CD14-positive monocyte (primary cell): ENCODE results near the gene MYCBP2. TPM values are rescaled to one million over a fixed set of nuclear protein-coding genes. Genes with fewer than 3 reads are reported as not detected.

Source experiments
- DNase-seq, 3 donors: peaks; one replicate each; pipeline ENCODE4 v3.0.0-alpha.2; 2011 to 2022
- H2AFZ ChIP-seq: 2 replicates; pipeline ENCODE4 v1.6.0; 2012; ENCODE audit warnings: mild to moderate bottlenecking, low read depth, low read length, inconsistent platforms; ENCODE audit not compliant: insufficient read depth, poor library complexity, severe bottlenecking
- H3K27ac ChIP-seq, 2 donors: 1 replicate in 1 of 2; 2 replicates in 1 of 2; pipeline ENCODE4 v1.5.1; 2012 to 2013; ENCODE audit warnings: low read length in 2 of 2, control low read depth in 1 of 2, inconsistent platforms in 1 of 2, low read depth in 1 of 2, mild to moderate bottlenecking in 1 of 2
- H3K27me3 ChIP-seq, 2 donors: one replicate each; pipeline versions ENCODE4 v1.6.0 to v1.6.1; 2011 to 2013; ENCODE audit warnings: low read length in 2 of 2; ENCODE audit not compliant: control insufficient read depth in 2 of 2, insufficient read depth in 2 of 2
- H3K36me3 ChIP-seq, 2 donors: replicated peaks in 1 of 2; 1 replicate in 1 of 2; 2 replicates in 1 of 2; pipeline versions ENCODE4 v1.5.1 to v1.6.1; 2012 to 2013; ENCODE audit warnings: low read length in 2 of 2, control low read depth in 1 of 2, inconsistent platforms in 1 of 2, mild to moderate bottlenecking in 1 of 2; ENCODE audit not compliant: insufficient read depth in 2 of 2, control insufficient read depth in 1 of 2
- H3K4me1 ChIP-seq, 2 donors: 1 replicate in 1 of 2; 2 replicates in 1 of 2; pipeline versions ENCODE4 v1.5.1 to v1.6.1; 2012 to 2013; ENCODE audit warnings: low read length in 2 of 2, control low read depth in 1 of 2, inconsistent platforms in 1 of 2, mild to moderate bottlenecking in 1 of 2, moderate library complexity in 1 of 2; ENCODE audit not compliant: insufficient read depth in 2 of 2, control insufficient read depth in 1 of 2
- H3K4me2 ChIP-seq: replicated peaks from 2 replicates; pipeline ENCODE3; 2012; ENCODE audit warnings: low read length, moderate library complexity, mild to moderate bottlenecking; ENCODE audit not compliant: poor library complexity, severe bottlenecking; ENCODE audit errors: extremely low read depth
- H3K4me3 ChIP-seq, 3 experiments: fragments of 200-600 bp in 1 of 3; sonication (generic) in 1 of 3; replicated peaks in 1 of 3; 1 replicate in 2 of 3; 2 replicates in 1 of 3; pipeline ENCODE4 v1.5.1; 2011 to 2013; ENCODE audit warnings: low read length in 3 of 3, mild to moderate bottlenecking in 3 of 3, control low read depth in 2 of 3, low read depth in 2 of 3, inconsistent platforms in 1 of 3, moderate library complexity in 1 of 3
- H3K79me2 ChIP-seq: 2 replicates; pipeline ENCODE4 v1.6.0; 2012; ENCODE audit warnings: mild to moderate bottlenecking, control low read depth, inconsistent platforms, low read length, moderate library complexity; ENCODE audit not compliant: insufficient read depth
- H3K9ac ChIP-seq: 2 replicates; pipeline ENCODE4 v1.6.0; 2017; ENCODE audit warnings: low read length, mild to moderate bottlenecking; ENCODE audit not compliant: insufficient read depth, poor library complexity, severe bottlenecking
- H3K9me3 ChIP-seq, 2 donors: replicated peaks in 1 of 2; 1 replicate in 1 of 2; 2 replicates in 1 of 2; pipeline versions ENCODE4 v1.5.1 to v1.6.1; 2012 to 2013; ENCODE audit warnings: low read length in 2 of 2, control low read depth in 1 of 2; ENCODE audit not compliant: control insufficient read depth in 1 of 2, insufficient read depth in 1 of 2
- H4K20me1 ChIP-seq: 2 replicates; pipeline ENCODE4 v1.6.0; 2012; ENCODE audit warnings: mild to moderate bottlenecking, low read length, control low read depth, moderate library complexity; ENCODE audit not compliant: insufficient read depth
- H3K27ac Mint-ChIP-seq, 7 donors: one replicate each; pipeline ENCODE4 v1.8.0; 2020; ENCODE audit warnings: mild to moderate bottlenecking in 7 of 7, mixed read lengths in 7 of 7, moderate library complexity in 6 of 7, inconsistent platforms in 2 of 7
- H3K27me3 Mint-ChIP-seq, 3 donors: one replicate each; pipeline ENCODE4 v1.8.0; 2021 to 2022; ENCODE audit warnings: low read depth in 3 of 3, mild to moderate bottlenecking in 3 of 3, mixed read lengths in 3 of 3, moderate library complexity in 3 of 3, inconsistent platforms in 1 of 3
- H3K36me3 Mint-ChIP-seq, 2 donors: one replicate each; pipeline ENCODE4 v1.8.0; 2020; ENCODE audit warnings: mixed read lengths in 2 of 2, inconsistent platforms in 1 of 2, mild to moderate bottlenecking in 1 of 2
- H3K4me1 Mint-ChIP-seq: one replicate; pipeline ENCODE4 v1.8.0; 2020; ENCODE audit warnings: mild to moderate bottlenecking, mixed read lengths
- H3K4me3 Mint-ChIP-seq, 2 donors: one replicate each; pipeline ENCODE4 v1.8.0; 2020; ENCODE audit warnings: mild to moderate bottlenecking in 2 of 2, mixed read lengths in 2 of 2, moderate library complexity in 1 of 2
- H3K9me3 Mint-ChIP-seq, 7 donors: one replicate each; pipeline ENCODE4 v1.8.0; 2020 to 2022; ENCODE audit warnings: mixed read lengths in 7 of 7, mild to moderate bottlenecking in 6 of 7, moderate library complexity in 6 of 7, inconsistent platforms in 2 of 7
- CTCF ChIP-seq: fragments of 200-600 bp; IDR thresholded peaks from one replicate; pipeline ENCODE4 v1.8.0; 2022; ENCODE audit warnings: antibody characterized with exemption, mild to moderate bottlenecking
- WGBS: methylation state at CpG from one replicate; pipeline ENCODE4 v1.1.5; 2013; ENCODE audit warnings: missing lambda C conversion rate; ENCODE audit not compliant: insufficient coverage; 5-methylcytosine and 5-hydroxymethylcytosine counted together
- intact Hi-C, 2 donors: fragments of 100-400 bp; cut with micrococcal nuclease; formaldehyde crosslinking; loops; one replicate each; pipeline versions ENCODE4 v1.15.0 to v1.15.1; 2023
- polyA plus RNA-seq, 3 donors: library from polyadenylated mRNA; depleted of rRNA in 1 of 3; unstranded in 2 of 3; stranded (reverse) in 1 of 3; fragments of 300-500 nt in 2 of 3; fragments of >200 nt in 1 of 3; fragmentation: Illumina TruSeq in 2 of 3; gene quantifications; 1 replicate in 2 of 3; 2 replicates in 1 of 3; pipeline ENCODE4 v1.2.3, GENCODE V29; 2012 to 2021

MYCBP2 gene
- polyA plus RNA-seq, 3 donors: 7.6 to 51.5 (median 14.4) TPM

GRCh38 chr13:77305266-77305665 lies 21.6 kb downstream of the MYCBP2 start:
- Mint-ChIP-seq H3K9me3 (no peaks in the 10 kb centered on the region), H3K4me3 (no peak overlapping the region), H3K36me3 (peaks cover 0 to 3% of the 10 kb centered on the region in 2 donors), H3K4me1 (peaks cover 71% of the 10 kb centered on the region), H3K27ac (peak overlapping the region; percentile 36 to 83 (median 66)), H3K27me3 (no peaks in the 10 kb centered on the region)
- Histone ChIP-seq H3K9me3 (no peaks in the 10 kb centered on the region), H3K4me2 (peak overlapping the region; percentile 13), H3K36me3 (no peaks in the 10 kb centered on the region), H3K4me1 (peaks cover 32 to 54% of the 10 kb centered on the region in 2 donors), H3K4me3 (no peak overlapping the region), H3K9ac (no peak overlapping the region), H2AFZ (no peak overlapping the region), H4K20me1 (peaks cover 98% of the 10 kb centered on the region), H3K27me3 (no peaks in the 10 kb centered on the region), H3K79me2 (peaks cover 100% of the 10 kb centered on the region), H3K27ac (peak overlapping the region in 1 of 2 donors; percentile 34)
- TF ChIP-seq CTCF: no peak
- peak; percentile 20 to 68 (median 61) for DNase-seq
- intact Hi-C loops: no loop called here

GRCh38 chr13:77300176-77301037 lies 26.5 kb downstream of the MYCBP2 start:
- H3K27me3 Mint-ChIP-seq: no peaks in the 10 kb centered on the region
- Histone ChIP-seq H3K79me2 (peaks cover 100% of the 10 kb centered on the region), H3K27ac (peak overlapping the region; percentile 37 to 60), H3K36me3 (peaks cover 5 to 9% of the 10 kb centered on the region in 2 donors), H3K4me3 (peak overlapping the region in 1 of 3 experiments; percentile 49), H3K27me3 (no peaks in the 10 kb centered on the region), H2AFZ (peak overlapping the region; percentile 7), H3K9me3 (no peaks in the 10 kb centered on the region), H4K20me1 (peaks cover 96% of the 10 kb centered on the region), H3K4me1 (peaks cover 32 to 51% of the 10 kb centered on the region in 2 donors), H3K4me2 (peak overlapping the region; percentile 64), H3K9ac (no peak overlapping the region)
- WGBS: no CpG with 5 or more reads among the region's 5 CpGs
- peak overlapping the region; percentile 80 to 93 (median 89) for H3K27ac Mint-ChIP-seq
- intact Hi-C loops: no loop called here
- H3K9me3 Mint-ChIP-seq: no peaks in the 10 kb centered on the region
- peaks cover 4 to 11% of the 10 kb centered on the region in 2 donors for H3K36me3 Mint-ChIP-seq
- TF ChIP-seq CTCF: no peak
- DNase-seq: peak; percentile 43 to 89 (median 75)
- H3K4me1 Mint-ChIP-seq: peaks cover 57% of the 10 kb centered on the region
- H3K4me3 Mint-ChIP-seq: peak overlapping the region; percentile 54 to 75
